ENCODE measurements around the gene MXI1. TPM values are rescaled to one million over a fixed set of nuclear protein-coding genes. Genes with fewer than 3 reads are reported as not detected.

Gene MXI1
- total RNA-seq, 1 donor from 2014 or later: 48.1 TPM

DNA sequence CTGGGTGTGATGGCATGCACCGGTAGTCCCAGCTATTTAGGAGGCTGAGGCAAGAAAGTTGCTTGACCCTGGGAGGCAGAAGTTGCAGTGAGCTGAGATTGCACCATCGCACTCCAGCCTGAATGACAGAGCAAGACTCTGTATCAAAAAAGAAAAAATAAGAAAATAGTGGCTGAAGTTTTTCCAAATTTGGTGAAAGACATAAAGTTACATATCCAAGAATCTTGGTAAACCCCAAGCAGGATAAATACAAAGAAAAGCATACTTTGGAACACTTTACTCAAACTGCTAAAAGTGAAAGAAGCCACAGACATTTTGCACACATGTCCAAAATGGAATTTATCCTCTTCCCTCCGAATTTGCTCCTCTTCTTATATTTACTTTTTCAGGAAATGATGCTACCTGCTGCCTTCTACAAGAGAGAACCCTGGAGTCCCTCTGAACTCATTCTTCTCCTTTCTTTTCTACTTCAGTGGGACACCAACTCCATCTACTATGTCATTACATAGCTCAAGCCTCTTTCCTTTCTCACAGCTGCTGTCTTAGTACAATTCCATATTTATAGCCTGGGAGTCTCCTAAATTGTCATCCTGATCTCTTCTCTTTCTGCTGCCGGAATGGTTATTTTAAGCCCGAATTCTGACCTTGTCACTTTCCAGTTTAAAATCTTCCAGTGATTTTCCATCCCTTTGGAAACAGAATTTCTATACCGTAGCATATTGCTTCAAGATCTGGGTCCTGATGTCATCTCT, 114.6 kb downstream of the MXI1 start:
- no peak for DNase-seq
- H3K4me1 Mint-ChIP-seq (ENCODE audit: low read depth, unreplicated experiment): no peaks in the 10 kb centered on the region
- H3K9me3 Mint-ChIP-seq (ENCODE audit: unreplicated experiment): peaks cover 4% of the 10 kb centered on the region

DNA sequence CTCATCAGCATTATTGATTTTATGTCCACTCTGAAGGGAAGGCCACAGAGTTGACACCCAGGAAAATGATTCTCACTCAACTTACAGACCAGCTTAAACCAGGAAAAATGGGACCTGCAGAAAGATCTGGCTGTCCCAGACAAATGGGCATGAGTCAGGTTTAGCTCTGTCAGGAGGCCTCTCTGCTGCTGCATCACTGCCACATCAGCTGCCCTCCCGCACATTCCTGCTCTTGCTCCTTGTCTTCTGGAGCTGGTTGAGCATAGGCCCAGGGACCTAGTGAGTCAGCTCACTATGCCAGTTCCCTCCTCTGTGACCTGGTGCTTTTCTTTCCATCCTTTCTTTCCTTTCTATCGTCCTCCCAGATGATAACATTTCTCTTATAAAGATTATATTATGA, 116.1 kb downstream of the MXI1 start:
- Mint-ChIP-seq H3K27me3 (ENCODE audit: unreplicated experiment) (peaks cover 7% of the 10 kb centered on the region), H3K4me1 (ENCODE audit: low read depth, unreplicated experiment) (no peaks in the 10 kb centered on the region), H3K4me3 (ENCODE audit: unreplicated experiment) (no peak overlapping the region), H3K36me3 (ENCODE audit: unreplicated experiment) (peaks cover 6% of the 10 kb centered on the region), H3K27ac (ENCODE audit: unreplicated experiment) (no peak overlapping the region), H3K9me3 (ENCODE audit: unreplicated experiment) (peaks cover 4% of the 10 kb centered on the region)
- DNase-seq: no peak
- TF ChIP-seq, protein P1, sequence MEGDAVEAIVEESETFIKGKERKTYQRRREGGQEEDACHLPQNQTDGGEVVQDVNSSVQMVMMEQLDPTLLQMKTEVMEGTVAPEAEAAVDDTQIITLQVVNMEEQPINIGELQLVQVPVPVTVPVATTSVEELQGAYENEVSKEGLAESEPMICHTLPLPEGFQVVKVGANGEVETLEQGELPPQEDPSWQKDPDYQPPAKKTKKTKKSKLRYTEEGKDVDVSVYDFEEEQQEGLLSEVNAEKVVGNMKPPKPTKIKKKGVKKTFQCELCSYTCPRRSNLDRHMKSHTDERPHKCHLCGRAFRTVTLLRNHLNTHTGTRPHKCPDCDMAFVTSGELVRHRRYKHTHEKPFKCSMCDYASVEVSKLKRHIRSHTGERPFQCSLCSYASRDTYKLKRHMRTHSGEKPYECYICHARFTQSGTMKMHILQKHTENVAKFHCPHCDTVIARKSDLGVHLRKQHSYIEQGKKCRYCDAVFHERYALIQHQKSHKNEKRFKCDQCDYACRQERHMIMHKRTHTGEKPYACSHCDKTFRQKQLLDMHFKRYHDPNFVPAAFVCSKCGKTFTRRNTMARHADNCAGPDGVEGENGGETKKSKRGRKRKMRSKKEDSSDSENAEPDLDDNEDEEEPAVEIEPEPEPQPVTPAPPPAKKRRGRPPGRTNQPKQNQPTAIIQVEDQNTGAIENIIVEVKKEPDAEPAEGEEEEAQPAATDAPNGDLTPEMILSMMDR (IDR thresholded peaks at IDR 0.05; ENCODE audit: partially characterized antibody, unreplicated experiment): no peak

More for the DNA sequence above, 114.6 kb downstream of the MXI1 start:
- no peak overlapping the region for H3K4me3 Mint-ChIP-seq (ENCODE audit: unreplicated experiment)
- TF ChIP-seq, protein P1 (IDR thresholded peaks at IDR 0.05; ENCODE audit: partially characterized antibody, unreplicated experiment): no peak
- peaks cover 6% of the 10 kb centered on the region for H3K27me3 Mint-ChIP-seq (ENCODE audit: unreplicated experiment)
- no peak overlapping the region for H3K27ac Mint-ChIP-seq (ENCODE audit: unreplicated experiment)
- peaks cover 6% of the 10 kb centered on the region for H3K36me3 Mint-ChIP-seq (ENCODE audit: unreplicated experiment)

DNA sequence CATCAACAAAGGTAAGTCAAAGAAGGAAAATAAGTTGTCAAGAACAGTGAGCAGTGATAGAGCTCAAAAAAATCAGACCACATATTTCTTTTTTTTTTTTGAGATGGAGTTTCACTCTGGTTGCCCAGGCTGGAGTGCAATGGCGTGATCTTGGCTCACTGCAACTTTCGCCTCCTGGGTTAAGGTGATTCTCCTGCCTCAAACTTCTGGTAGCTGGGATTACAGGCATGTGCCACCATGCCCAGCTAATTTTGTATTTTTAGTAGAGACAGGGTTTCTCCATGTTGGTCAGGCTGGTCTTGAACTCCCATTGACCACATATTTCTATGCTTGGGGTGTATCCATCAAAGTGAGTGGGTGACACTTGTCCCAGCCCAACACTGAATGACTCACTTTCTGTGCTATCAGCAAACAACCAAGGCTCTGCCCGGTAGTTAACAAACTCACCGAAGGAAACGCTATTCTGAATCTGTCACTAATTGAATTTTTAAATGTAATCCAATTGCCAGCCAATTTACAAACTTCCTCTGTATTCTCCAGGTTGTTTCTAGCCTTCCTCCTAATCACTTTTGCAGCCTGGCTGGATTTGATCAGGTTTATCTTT, 116.9 kb downstream of the MXI1 start:
- TF ChIP-seq, protein P1 (IDR thresholded peaks at IDR 0.05; ENCODE audit: partially characterized antibody, unreplicated experiment): no peak
- Mint-ChIP-seq H3K4me3 (ENCODE audit: unreplicated experiment) (no peak overlapping the region), H3K9me3 (ENCODE audit: unreplicated experiment) (peaks cover 3% of the 10 kb centered on the region), H3K27me3 (ENCODE audit: unreplicated experiment) (peaks cover 5% of the 10 kb centered on the region), H3K4me1 (ENCODE audit: low read depth, unreplicated experiment) (no peaks in the 10 kb centered on the region), H3K36me3 (ENCODE audit: unreplicated experiment) (peaks cover 6% of the 10 kb centered on the region), H3K27ac (ENCODE audit: unreplicated experiment) (no peak overlapping the region)
- DNase-seq: no peak

DNA sequence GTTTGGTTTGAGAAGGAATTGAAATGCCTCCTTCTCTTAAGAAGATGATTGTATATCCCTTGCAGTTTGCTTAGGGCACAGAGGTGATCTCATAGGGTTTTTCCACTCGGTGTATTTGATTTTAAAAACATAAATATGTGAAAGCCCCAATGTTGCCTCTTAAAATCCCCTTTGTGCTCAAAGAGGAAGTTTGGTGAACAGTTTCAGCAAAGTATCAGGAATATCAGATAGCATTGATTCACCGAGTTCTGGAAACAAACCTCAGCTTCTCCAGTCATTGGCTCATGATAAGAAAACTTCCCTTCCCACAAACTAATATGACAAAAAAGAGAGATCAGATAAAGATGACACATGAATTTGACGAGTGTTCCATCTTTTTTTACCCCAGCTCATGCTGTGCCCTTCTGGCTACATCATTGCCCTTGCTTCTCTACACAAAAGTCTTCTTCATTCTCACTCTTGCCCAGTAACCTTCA, 117.4 kb downstream of the MXI1 start:
- Mint-ChIP-seq H3K4me3 (ENCODE audit: unreplicated experiment) (no peak overlapping the region), H3K27me3 (ENCODE audit: unreplicated experiment) (peaks cover 5% of the 10 kb centered on the region), H3K27ac (ENCODE audit: unreplicated experiment) (no peak overlapping the region), H3K36me3 (ENCODE audit: unreplicated experiment) (peaks cover 12% of the 10 kb centered on the region), H3K4me1 (ENCODE audit: low read depth, unreplicated experiment) (no peaks in the 10 kb centered on the region), H3K9me3 (ENCODE audit: unreplicated experiment) (peaks cover 3% of the 10 kb centered on the region)
- no peak for DNase-seq
- TF ChIP-seq, protein P1 (IDR thresholded peaks at IDR 0.05; ENCODE audit: partially characterized antibody, unreplicated experiment): no peak

Data from glutamatergic neuron (in vitro differentiated cells).